H54 (cell line): ENCODE results near the gene PRKD1.

Source experiments
- DNase-seq: peaks from one replicate; pipeline ENCODE4 v3.0.0; 2011; ENCODE audit warnings: low spot score, mixed read lengths; ENCODE audit not compliant: insufficient read length
- FAIRE-seq: peaks from 3 replicates; lab custom pipeline; 2011; peaks lifted over from hg19 to GRCh38; lab: Jason Lieb, UNC
- POLR2A ChIP-seq: IDR thresholded peaks from 2 replicates; pipeline ENCODE4 v1.6.1; 2011; ENCODE audit warnings: low read depth, mild to moderate bottlenecking, low read length

Gene PRKD1

DNA sequence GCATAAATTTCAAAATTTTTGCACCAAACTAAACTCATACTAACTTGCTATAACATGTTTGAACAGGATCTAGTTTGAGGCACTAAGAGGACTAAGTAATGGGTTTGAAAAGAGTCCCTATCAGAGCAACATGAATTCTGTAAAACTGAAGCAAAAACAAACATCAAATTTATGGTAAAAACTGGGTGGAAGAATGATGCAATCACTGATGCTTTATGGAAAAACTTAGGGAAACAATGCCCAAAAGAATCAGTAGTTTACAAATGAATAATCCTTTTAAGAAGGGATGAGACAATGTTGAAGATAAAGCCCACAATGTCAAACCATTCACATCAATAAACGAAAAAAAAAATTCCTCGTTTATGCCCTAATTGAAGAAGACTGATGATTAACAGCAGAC lies 88.9 kb downstream of the PRKD1 start:
- TF ChIP-seq POLR2A: no peak
- FAIRE-seq (no peak), DNase-seq (no peak)

GRCh38 chr14:29836395-29836794 lies 91.3 kb downstream of the PRKD1 start:
- no peak for FAIRE-seq
- TF ChIP-seq POLR2A: no peak
- DNase-seq: no peak

DNA sequence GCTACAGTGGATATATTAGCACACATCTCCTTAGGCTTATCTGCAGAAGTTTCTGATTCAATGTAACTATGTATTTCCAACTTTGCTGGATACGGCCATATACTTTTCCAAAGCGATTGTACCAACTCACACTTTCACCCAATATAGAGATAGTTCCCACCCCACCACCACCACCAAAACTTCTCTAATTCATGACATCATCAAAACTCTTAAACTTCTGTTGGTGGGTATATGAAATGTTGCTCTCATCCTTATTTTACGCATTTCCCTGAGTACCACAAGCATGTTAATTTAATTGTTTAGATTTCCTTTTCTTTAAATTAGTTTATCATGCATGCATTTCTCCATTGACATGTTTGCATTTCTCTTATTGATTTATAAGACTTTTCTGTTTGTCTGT lies 95.6 kb downstream of the PRKD1 start:
- no peak for FAIRE-seq
- TF ChIP-seq POLR2A: no peak

DNA sequence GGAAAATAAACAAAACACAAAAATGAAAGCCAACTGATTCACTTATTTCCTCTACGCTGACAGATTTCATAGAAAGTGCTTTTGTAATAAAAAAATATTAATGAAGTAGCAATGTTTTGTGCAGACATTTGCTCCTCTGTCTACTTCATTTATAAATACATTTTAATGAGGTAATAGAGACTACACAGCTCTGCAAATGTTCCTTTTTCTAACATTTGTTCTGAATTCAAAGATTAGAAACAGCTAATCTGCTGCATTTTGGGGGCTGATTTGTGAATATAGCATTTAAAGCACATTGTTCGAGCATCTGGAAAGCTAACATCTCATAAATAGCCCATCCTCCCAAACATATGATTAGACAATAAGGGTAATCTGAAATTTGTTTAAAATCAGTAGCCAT lies 97.8 kb downstream of the PRKD1 start:
- TF ChIP-seq POLR2A: no peak
- DNase-seq: no peak
- FAIRE-seq: no peak

More for the DNA sequence above, 95.6 kb downstream of the PRKD1 start:
- DNase-seq: no peak

GRCh38 chr14:29823816-29824215 lies 103.8 kb downstream of the PRKD1 start:
- no peak for TF ChIP-seq POLR2A
- DNase-seq (no peak), FAIRE-seq (no peak)

DNA sequence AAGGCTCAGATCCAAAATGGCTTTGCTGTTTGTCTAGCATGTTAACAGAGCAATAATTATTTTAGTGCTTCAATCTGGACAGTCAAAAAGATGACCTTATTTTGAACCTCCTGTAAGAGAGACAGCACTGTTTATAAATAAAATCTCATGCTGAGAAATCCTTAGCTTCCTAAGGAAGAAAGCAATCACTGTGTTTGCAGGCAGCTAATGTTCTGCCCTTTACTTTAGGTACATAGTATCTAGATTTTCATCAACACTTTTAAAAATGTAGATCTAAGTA lies 105.3 kb downstream of the PRKD1 start:
- FAIRE-seq (no peak), DNase-seq (no peak)

DNA sequence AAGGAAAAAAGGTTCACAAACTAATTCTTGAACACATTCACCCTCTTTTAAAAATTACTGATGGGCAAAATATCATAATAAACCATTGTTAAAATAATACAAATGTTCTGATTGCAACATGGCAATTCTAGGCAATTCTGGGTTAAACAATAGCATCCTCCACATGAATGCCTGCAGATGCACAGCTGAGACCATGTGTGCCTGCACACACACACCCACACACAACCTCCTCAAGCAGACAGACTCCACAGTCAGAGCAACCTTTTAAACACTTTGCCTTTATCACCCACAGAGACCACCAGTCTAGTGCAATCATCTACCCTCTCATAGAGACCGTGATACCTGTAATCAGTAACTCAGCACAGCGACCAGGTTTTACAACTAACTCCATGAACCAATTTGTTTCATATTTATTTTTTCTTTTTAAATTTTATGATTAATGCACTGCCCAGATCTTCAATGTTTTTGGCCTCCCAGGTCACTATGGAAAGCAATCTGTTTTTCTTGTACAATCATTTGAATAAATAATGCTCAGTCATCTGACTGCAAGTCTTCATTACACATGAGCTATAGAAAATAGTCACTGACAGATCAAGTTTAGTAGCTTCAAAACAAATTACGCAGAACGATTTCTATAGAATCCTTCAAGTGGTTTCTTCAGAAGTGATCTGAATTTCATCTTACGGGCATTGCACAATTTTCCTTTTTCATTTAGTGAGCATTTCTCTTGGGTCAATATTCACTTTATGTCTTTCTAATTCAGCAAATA lies 105.8 kb downstream of the PRKD1 start:
- no peak for DNase-seq
- no peak for FAIRE-seq
- no peak for TF ChIP-seq POLR2A

More for the DNA sequence above, 105.3 kb downstream of the PRKD1 start:
- TF ChIP-seq POLR2A: no peak

DNA sequence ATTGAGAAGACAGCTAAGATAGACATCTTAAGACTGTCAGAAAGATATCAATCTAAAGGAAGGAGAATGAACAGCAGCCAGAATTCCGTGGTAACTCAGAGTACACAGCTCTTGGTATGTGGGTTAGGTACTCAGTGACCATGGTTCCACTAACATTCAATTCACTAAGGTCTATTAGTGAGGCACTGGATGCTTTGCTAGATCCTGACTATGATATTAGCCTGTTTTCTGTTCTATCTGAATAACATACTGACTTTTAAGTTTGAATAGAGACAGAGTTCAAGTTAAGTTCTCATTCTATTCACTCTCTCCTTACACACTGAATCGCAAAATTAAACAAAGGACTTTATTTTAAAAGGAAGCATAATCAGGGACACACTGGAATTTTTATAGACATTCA lies 106.4 kb downstream of the PRKD1 start:
- FAIRE-seq (no peak), DNase-seq (no peak)
- no peak for TF ChIP-seq POLR2A

DNA sequence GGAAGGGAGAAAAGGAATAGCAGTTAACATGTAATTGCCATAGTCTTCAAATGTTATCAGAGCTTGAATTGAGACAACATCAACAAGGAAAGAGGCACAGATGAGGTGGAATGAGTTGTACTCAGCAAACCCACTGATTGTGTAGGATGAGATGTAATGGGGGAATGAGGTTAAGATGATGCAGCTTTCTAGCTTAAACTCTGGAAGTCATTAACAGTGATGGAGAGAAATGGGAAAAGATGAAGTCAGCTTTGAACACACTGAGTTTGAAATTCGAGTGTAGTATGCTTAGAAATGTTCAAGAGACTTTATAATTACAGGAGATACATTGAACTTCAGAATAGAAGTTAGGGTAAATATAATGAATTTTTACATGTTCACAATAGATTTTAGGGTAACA lies 106.9 kb downstream of the PRKD1 start:
- TF ChIP-seq POLR2A: no peak
- DNase-seq (no peak), FAIRE-seq (no peak)

DNA sequence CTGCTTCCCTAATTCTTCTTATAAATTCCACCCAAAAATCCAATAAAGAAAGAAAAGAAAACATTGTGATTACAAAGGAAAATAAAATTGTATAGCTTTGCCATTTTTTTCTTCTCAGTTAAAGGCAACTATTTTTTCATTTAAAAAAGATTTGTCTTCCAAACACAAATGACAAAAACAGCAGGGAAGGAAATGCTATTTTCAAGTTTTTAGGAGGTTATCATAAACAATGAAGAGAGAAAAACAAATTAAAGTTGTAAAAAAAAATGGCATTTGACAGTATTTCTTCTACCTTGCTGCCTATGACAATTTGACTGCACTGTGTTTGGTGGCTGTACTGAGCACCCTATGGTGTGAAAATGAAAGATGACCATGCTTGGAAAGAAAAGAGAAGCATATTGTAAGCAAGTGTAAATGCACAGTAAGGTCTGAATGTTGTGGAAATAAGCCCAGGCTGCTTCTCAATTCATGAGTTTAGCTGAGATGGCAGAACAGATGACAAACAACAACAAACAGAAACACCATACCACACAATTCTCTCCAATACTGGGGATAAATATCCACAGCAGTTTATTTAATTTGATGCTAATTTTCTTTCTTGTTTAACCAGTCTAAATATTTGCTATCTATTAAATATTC lies 109.8 kb downstream of the PRKD1 start:
- no peak for TF ChIP-seq POLR2A
- no peak for FAIRE-seq
- DNase-seq: no peak

- DNase-seq: no peak
- TF ChIP-seq POLR2A: no peak
- FAIRE-seq: no peak
These were observed 112.5 kb downstream of the PRKD1 start for GRCh38 chr14:29815016-29815674.

DNA sequence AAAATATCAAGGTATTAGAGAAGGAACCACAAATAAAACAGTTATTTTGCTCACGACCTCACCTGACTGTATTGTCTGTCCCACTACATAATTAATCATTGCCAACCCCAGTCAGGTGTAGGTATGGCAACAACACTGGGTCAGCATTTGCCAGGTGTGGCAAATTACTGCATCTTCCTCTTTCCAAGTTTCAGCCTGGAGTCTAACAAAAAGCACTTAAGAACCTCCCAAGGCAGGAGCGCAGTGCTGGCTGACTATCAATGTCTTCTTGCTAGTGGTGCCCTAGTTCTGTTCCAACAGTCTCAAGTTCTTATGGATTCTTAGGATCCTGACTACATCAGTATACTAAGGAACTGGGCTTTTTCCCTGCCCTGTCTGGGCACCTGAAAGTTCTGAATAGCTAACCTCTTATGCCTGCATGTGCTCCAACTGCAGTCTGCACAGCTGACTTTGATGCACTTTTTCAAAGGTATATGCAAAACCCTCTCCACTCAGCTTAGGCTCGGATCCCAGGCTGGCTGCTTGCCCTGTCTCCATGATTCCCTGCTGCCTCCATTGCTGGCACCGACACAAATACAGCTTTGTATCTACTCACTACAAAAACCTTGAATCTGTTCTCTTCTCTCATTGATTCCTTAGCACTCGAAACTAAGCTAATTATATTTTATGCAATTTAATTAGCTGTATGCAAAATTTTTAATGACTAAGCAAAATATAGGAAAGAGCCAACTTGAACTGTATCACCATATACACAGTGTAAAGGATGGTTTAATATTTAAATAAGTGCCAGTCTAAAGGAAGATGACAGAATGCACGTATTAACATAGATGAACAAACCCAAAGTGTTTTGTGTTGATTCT lies 113.3 kb downstream of the PRKD1 start:
- DNase-seq (no peak), FAIRE-seq (no peak)
- TF ChIP-seq POLR2A: no peak

- no peak for DNase-seq
- no peak for FAIRE-seq
- TF ChIP-seq POLR2A: no peak
These were observed 117.0 kb downstream of the PRKD1 start for GRCh38 chr14:29810682-29811081.

- TF ChIP-seq POLR2A: no peak
- no peak for FAIRE-seq
These were observed 117.6 kb downstream of the PRKD1 start for GRCh38 chr14:29810064-29810463.

More at GRCh38 chr14:29810064-29810463, 117.6 kb downstream of the PRKD1 start:
- no peak for DNase-seq
